ENCODE measurements around the gene GPR45.

GRCh38 chr2:105238664-105239240 lies 2.8 kb upstream of the GPR45 start:
- no peak for TF ChIP-seq POLR2A (IDR thresholded peaks at IDR 0.05; ENCODE audit: low read depth, low read length)
- no peak for TF ChIP-seq ZNF24 (IDR thresholded peaks at IDR 0.05)
- no peak for TF ChIP-seq CTCF (IDR thresholded peaks at IDR 0.05 in 2 of 3, conservative IDR thresholded peaks at IDR 0.05 in 1 of 3; ENCODE audit: control insufficient read depth in 2 of 3, extremely low read depth in 1 of 3, insufficient read depth in 1 of 3, low read depth in 3 of 3, low read length in 3 of 3)
- no peak for TF ChIP-seq SIN3A (IDR thresholded peaks at IDR 0.05; ENCODE audit: low read depth, low read length)
- TF ChIP-seq SREBF2 (IDR thresholded peaks at IDR 0.05; ENCODE audit: low read length) = no peak
- TF ChIP-seq POLR2AphosphoS5 (IDR thresholded peaks at IDR 0.05; ENCODE audit: low read length) = no peak
- TF ChIP-seq ZNF274 (IDR thresholded peaks at IDR 0.05; ENCODE audit: insufficient read depth, insufficient read length) = no peak
- TF ChIP-seq TARDBP (IDR thresholded peaks at IDR 0.05; ENCODE audit: borderline replicate concordance) = no peak
- TF ChIP-seq CREM (IDR thresholded peaks at IDR 0.05; ENCODE audit: low read depth) = no peak
- no peak for TF ChIP-seq PKNOX1 (IDR thresholded peaks at IDR 0.05)
- TF ChIP-seq TCF7 (IDR thresholded peaks at IDR 0.05; ENCODE audit: borderline replicate concordance) = no peak

Data from GM12878 (cell line).